GM23248 (cell line): ENCODE data around the gene DTX4.

ENCODE experiments used
- EZH2 ChIP-seq: fragments of 200-600 bp; sonication (generic); IDR thresholded peaks from 2 replicates; pipeline ENCODE4 v1.6.1; 2018; ENCODE audit warnings: antibody characterized with exemption, mild to moderate bottlenecking; ENCODE audit not compliant: insufficient read depth, poor library complexity, severe bottlenecking
- EZH2phosphoT487 ChIP-seq: fragments of 200-600 bp; sonication (generic); IDR thresholded peaks from 2 replicates; pipeline ENCODE4 v1.6.1; 2018; ENCODE audit warnings: antibody characterized with exemption, moderate library complexity, mild to moderate bottlenecking, low read depth; ENCODE audit not compliant: insufficient read depth

- no peak for TF ChIP-seq EZH2
- TF ChIP-seq EZH2phosphoT487, result no peak
These were observed 4.4 kb downstream of the DTX4 start for GRCh38 chr11:59176330-59176729.
